ENCODE data around the gene SERPINA9.
"Not testable (repeated sequence)": the region's sequence is repeated elsewhere in the genome, so short reads cannot be mapped to it uniquely, and the experiment has no call there.

Gene SERPINA9

GRCh38 chr14:94476023-94476422 is at the start of gene SERPINA9:
Gene SERPINA9, minus strand, starts transcription at chr14:94476197. Its CDS starts 6,357 bp downstream, at chr14:94469840.
- no peak for DNase-seq (ENCODE audit: low read depth)

GRCh38 chr14:94524093-94524492 is 48.1 kb upstream of the SERPINA9 start:
- no peak for DNase-seq (ENCODE audit: low read depth)

GRCh38 chr14:94523265-94523664 is 47.3 kb upstream of the SERPINA9 start:
- DNase-seq (ENCODE audit: low read depth), result no peak

- no peak for DNase-seq (ENCODE audit: low read depth)
These were observed 46.2 kb upstream of the SERPINA9 start for GRCh38 chr14:94522115-94522724.

GRCh38 chr14:94521375-94522114 is 45.5 kb upstream of the SERPINA9 start:
- no peak for DNase-seq (ENCODE audit: low read depth)

GRCh38 chr14:94517641-94518257 is 41.8 kb upstream of the SERPINA9 start:
- no peak for DNase-seq (ENCODE audit: low read depth)

GRCh38 chr14:94517248-94517640 is 41.2 kb upstream of the SERPINA9 start:
- DNase-seq (ENCODE audit: low read depth), result no peak

GRCh38 chr14:94515856-94516255 is 39.9 kb upstream of the SERPINA9 start:
- no peak for DNase-seq (ENCODE audit: low read depth)

GRCh38 chr14:94515426-94515825 is 39.4 kb upstream of the SERPINA9 start:
- no peak for DNase-seq (ENCODE audit: low read depth)

GRCh38 chr14:94514351-94514750 is 38.4 kb upstream of the SERPINA9 start:
- DNase-seq (ENCODE audit: low read depth), result no peak

- DNase-seq (ENCODE audit: low read depth), result not testable (repeated sequence)
These were observed 34.5 kb upstream of the SERPINA9 start for GRCh38 chr14:94510481-94510880.

GRCh38 chr14:94509356-94509755 is 33.4 kb upstream of the SERPINA9 start, which contains the start of gene SERPINA12:
Gene SERPINA12, minus strand, starts transcription at chr14:94509469. Its CDS starts 11,072 bp downstream, at chr14:94498397.
- no peak for DNase-seq (ENCODE audit: low read depth)

GRCh38 chr14:94505641-94506040 is 29.6 kb upstream of the SERPINA9 start:
- no peak for DNase-seq (ENCODE audit: low read depth)

GRCh38 chr14:94505206-94505605 is 29.2 kb upstream of the SERPINA9 start:
- no peak for DNase-seq (ENCODE audit: low read depth)

GRCh38 chr14:94501588-94502516 is 25.9 kb upstream of the SERPINA9 start:
- DNase-seq (ENCODE audit: low read depth), result no peak

- DNase-seq (ENCODE audit: low read depth), result no peak
These were observed 24.3 kb upstream of the SERPINA9 start for GRCh38 chr14:94500264-94500663.

GRCh38 chr14:94499673-94500072 is 23.7 kb upstream of the SERPINA9 start:
- DNase-seq (ENCODE audit: low read depth), result no peak

GRCh38 chr14:94498215-94498614 is 22.2 kb upstream of the SERPINA9 start:
- no peak for DNase-seq (ENCODE audit: low read depth)

GRCh38 chr14:94494085-94494484 is 18.1 kb upstream of the SERPINA9 start:
- DNase-seq (ENCODE audit: low read depth), result no peak

GRCh38 chr14:94491511-94491910 is 15.5 kb upstream of the SERPINA9 start:
- no peak for DNase-seq (ENCODE audit: low read depth)

- DNase-seq (ENCODE audit: low read depth), result no peak
These were observed 13.3 kb upstream of the SERPINA9 start for GRCh38 chr14:94489336-94489735.

GRCh38 chr14:94486883-94487282 is 10.9 kb upstream of the SERPINA9 start:
- DNase-seq (ENCODE audit: low read depth), result no peak
